Measurements from ENCODE around the gene PDE12. TPM values are rescaled to one million over a fixed set of nuclear protein-coding genes. Genes with fewer than 3 reads are reported as not detected.

The PDE12 gene
- total and polyA plus RNA-seq, 2 of the 13 experiments (the other 11 are each of a cell fraction or from before 2014, with no cell fraction given) = 9.0 to 17.8 TPM

GRCh38 chr3:57570878-57571277, 14.8 kb downstream of the PDE12 start:
- Histone ChIP-seq H3K27ac (ENCODE audit: extremely low read length, insufficient read depth, low read length) (no peak overlapping the region), H2AFZ (ENCODE audit: low read length) (no peak overlapping the region)

GRCh38 chr3:57572096-57572495, 16.0 kb downstream of the PDE12 start:
- no peaks in the 10 kb centered on the region; a peak in 1 of 5 replicates for H3K27me3 ChIP-seq (ENCODE audit: control insufficient read depth in 1 of 2, insufficient read depth in 2 of 2, low read length in 2 of 2)
- H3K36me3 ChIP-seq (replicated peaks in 1 of 2; ENCODE audit: control insufficient read depth in 1 of 2, insufficient read depth in 2 of 2, low read length in 2 of 2) = peaks cover 6 to 60% of the 10 kb centered on the region in 2 experiments
- WGBS (ENCODE audit: low lambda C conversion rate) = 93% methylated on average over 3 of the region's 3 CpGs
- H4K20me1 ChIP-seq (ENCODE audit: insufficient read depth, low read length) = peaks cover 26% of the 10 kb centered on the region
- ChIA-PET CTCF (ENCODE audit: low intra/inter-chr PET ratio, low total read pairs) (no interaction called here), POLR2A (interaction anchor here (1.1 kb wide), 1 partner anchor 25 kb away, joined by 4 read pairs; the partner anchor contains the start of gene ARF4)
- ATAC-seq (no peak), DNase-seq (ENCODE audit: low spot score) (no peak), FAIRE-seq (no peak)
- no peak overlapping the region for H3K4me2 ChIP-seq (ENCODE audit: low read depth, low read length)
- in situ Hi-C loops (cut with HindIII; ENCODE audit: extremely low pct_ligation_motif_present, low pct_unique_long_range_greater_than_20kb) = no loop called here
- no peak overlapping the region for H2AFZ ChIP-seq (ENCODE audit: low read length)
- no peak for TF ChIP-seq BRF2 (CRISPR knock-in tag; IDR thresholded peaks at IDR 0.05)
- no peak for TF ChIP-seq ZBTB34 (CRISPR knock-in tag; IDR thresholded peaks at IDR 0.05)
- no peak for TF ChIP-seq ZNF333 (CRISPR knock-in tag; IDR thresholded peaks at IDR 0.05; ENCODE audit: borderline replicate concordance)
- no peak for TF ChIP-seq CHD4 (IDR thresholded peaks at IDR 0.05; ENCODE audit: borderline replicate concordance, low read length)
- TF ChIP-seq TARDBP (CRISPR knock-in tag; IDR thresholded peaks at IDR 0.05) = no peak
- TF ChIP-seq ZNF34 (CRISPR knock-in tag; IDR thresholded peaks at IDR 0.05; ENCODE audit: borderline replicate concordance) = no peak
- TF ChIP-seq ZMAT5 (CRISPR knock-in tag; IDR thresholded peaks at IDR 0.05; ENCODE audit: borderline replicate concordance, low read depth) = no peak
- no peak overlapping the region for H3K27ac ChIP-seq (ENCODE audit: extremely low read length, insufficient read depth, low read length)
- H3K4me3 ChIP-seq (replicated peaks in 1 of 3; ENCODE audit: insufficient read depth in 1 of 3, low read depth in 2 of 3, low read length in 3 of 3) = no peak overlapping the region
- H3K9ac ChIP-seq (ENCODE audit: insufficient read depth, low read depth, low read length) = no peak overlapping the region
- H3K9me3 ChIP-seq (ENCODE audit: low read length) = no peaks in the 10 kb centered on the region
- peaks cover 17% of the 10 kb centered on the region for H3K79me2 ChIP-seq (ENCODE audit: insufficient read depth, low read length)
- H3K4me1 ChIP-seq (ENCODE audit: insufficient read depth, low read length) = peaks cover 6% of the 10 kb centered on the region; the same call in 1 of the 2 replicates
- intact Hi-C loops (cut with micrococcal nuclease; ENCODE audit: unreplicated experiment) = no loop called here
- BruUV-seq (replicated peaks) = no TSS peak

More at GRCh38 chr3:57570878-57571277, 14.8 kb downstream of the PDE12 start:
- BruUV-seq (replicated peaks) = no TSS peak
- DNase-seq (ENCODE audit: low spot score) (no peak), FAIRE-seq (no peak), ATAC-seq (no peak)
- peak; percentile 62 for TF ChIP-seq HNRNPK (IDR thresholded peaks at IDR 0.05; ENCODE audit: low read depth, low read length, poor library complexity, severe bottlenecking)
- no peak for TF ChIP-seq ZNF3 (CRISPR knock-in tag; IDR thresholded peaks at IDR 0.05)
- peak; percentile 51 for TF ChIP-seq RBM22 (optimal IDR thresholded peaks at IDR 0.05; ENCODE audit: low read length)
- intact Hi-C loops (cut with micrococcal nuclease; ENCODE audit: unreplicated experiment) (no loop called here), in situ Hi-C loops (cut with HindIII; ENCODE audit: extremely low pct_ligation_motif_present, low pct_unique_long_range_greater_than_20kb) (no loop called here)
- peaks cover 6 to 52% of the 10 kb centered on the region in 2 experiments for H3K36me3 ChIP-seq (replicated peaks in 1 of 2; ENCODE audit: control insufficient read depth in 1 of 2, insufficient read depth in 2 of 2, low read length in 2 of 2)
- H3K4me2 ChIP-seq (ENCODE audit: low read depth, low read length) = no peak overlapping the region
- H4K20me1 ChIP-seq (ENCODE audit: insufficient read depth, low read length) = peaks cover 18% of the 10 kb centered on the region; the same call in 1 of the 2 replicates
- CTCF ChIA-PET (ENCODE audit: low intra/inter-chr PET ratio, low total read pairs) = no interaction called here
- WGBS (ENCODE audit: low lambda C conversion rate) = 97% methylated on average over 2 of the region's 2 CpGs
- H3K27me3 ChIP-seq (ENCODE audit: control insufficient read depth in 1 of 2, insufficient read depth in 2 of 2, low read length in 2 of 2) = no peaks in the 10 kb centered on the region; a peak in 1 of 5 replicates
- POLR2A ChIA-PET = interaction anchor here (0.7 to 1.1 kb wide), 2 partner anchors 16 to 177 kb away, joined by 3 to 4 read pairs; no protein-coding TSS in a partner anchor
- no peak overlapping the region for H3K4me3 ChIP-seq (replicated peaks in 1 of 3; ENCODE audit: insufficient read depth in 1 of 3, low read depth in 2 of 3, low read length in 3 of 3)
- no peak overlapping the region for H3K9ac ChIP-seq (ENCODE audit: insufficient read depth, low read depth, low read length)
- H3K4me1 ChIP-seq (ENCODE audit: insufficient read depth, low read length) = no peaks in the 10 kb centered on the region
- H3K9me3 ChIP-seq (ENCODE audit: low read length) = no peaks in the 10 kb centered on the region
- peaks cover 5% of the 10 kb centered on the region for H3K79me2 ChIP-seq (ENCODE audit: insufficient read depth, low read length)

All from HepG2 (cell line).